Adipocyte (in vitro differentiated cells): ENCODE results near the gene POU2F2.
"Not testable (repeated sequence)": the region's sequence is repeated elsewhere in the genome, so short reads cannot be mapped to it uniquely, and the experiment has no call there.

Source experiments
- DNase-seq: peaks from one replicate; pipeline ENCODE4 v3.0.0-alpha.2; 2015; ENCODE audit warnings: low read depth
- H3K27me3 ChIP-seq: replicated peaks from 2 replicates; pipeline ENCODE4 v1.7.0; 2013; ENCODE audit warnings: mild to moderate bottlenecking, low read length, moderate library complexity; ENCODE audit not compliant: control insufficient read depth, insufficient read depth
- H3K36me3 ChIP-seq: 2 replicates; pipeline ENCODE4 v1.7.0; 2013; ENCODE audit warnings: low read length, mild to moderate bottlenecking, moderate library complexity; ENCODE audit not compliant: control insufficient read depth, insufficient read depth, severe bottlenecking
- H3K4me1 ChIP-seq: 2 replicates; pipeline ENCODE4 v1.7.0; 2013; ENCODE audit warnings: mild to moderate bottlenecking, low read length, moderate library complexity; ENCODE audit not compliant: control insufficient read depth, insufficient read depth
- H3K4me3 ChIP-seq: 2 replicates; pipeline ENCODE4 v1.7.0; 2013; ENCODE audit warnings: mild to moderate bottlenecking, low read length, moderate library complexity
- H3K9ac ChIP-seq: 2 replicates; pipeline ENCODE4 v1.7.0; 2013; ENCODE audit warnings: mild to moderate bottlenecking, low read length, moderate library complexity
- H3K9me3 ChIP-seq: 2 replicates; pipeline ENCODE4 v1.7.0; 2013; ENCODE audit warnings: mild to moderate bottlenecking, low read length, moderate library complexity; ENCODE audit not compliant: control insufficient read depth

Gene POU2F2

DNA sequence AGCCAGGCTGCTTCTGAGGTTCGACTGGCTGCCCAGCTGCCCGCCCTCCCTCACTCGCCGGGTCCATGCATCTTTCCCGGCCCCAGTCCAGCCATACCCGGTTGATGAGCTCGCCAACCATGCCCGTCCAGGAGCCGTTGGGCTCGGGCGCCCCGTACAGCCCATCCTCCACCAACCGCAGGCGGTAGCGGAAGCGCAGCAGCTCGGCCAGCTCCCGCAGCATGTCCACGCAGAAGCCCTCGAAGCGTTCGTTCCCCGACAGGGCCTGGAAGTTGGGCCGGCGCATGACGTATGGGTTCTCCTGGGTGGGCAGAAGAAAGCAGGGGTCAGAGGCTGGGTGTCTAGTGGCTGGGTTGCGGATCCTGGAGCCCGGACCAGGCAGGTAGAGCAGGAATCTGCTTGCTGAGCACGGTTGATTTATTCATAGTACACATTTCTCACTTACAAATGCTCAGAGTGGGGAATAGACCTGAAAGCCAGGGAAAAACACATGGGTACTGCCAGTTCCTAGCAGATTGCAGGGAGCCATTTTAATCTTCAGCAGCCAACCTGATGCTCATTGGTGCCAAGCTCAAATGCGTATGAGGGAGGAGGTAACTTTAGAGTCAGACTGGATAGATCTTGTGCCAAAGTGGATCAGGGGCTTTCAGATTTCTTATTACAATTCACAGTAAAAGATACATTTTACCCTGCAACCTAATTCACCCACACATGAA, 89.6 kb downstream of the POU2F2 start:
- no peaks in the 10 kb centered on the region for H3K9me3 ChIP-seq
- no peaks in the 10 kb centered on the region for H3K36me3 ChIP-seq
- no peak overlapping the region for H3K4me3 ChIP-seq
- no peak overlapping the region for H3K9ac ChIP-seq
- H3K27me3 ChIP-seq: peaks cover 46% of the 10 kb centered on the region
- DNase-seq: no peak
- H3K4me1 ChIP-seq: no peaks in the 10 kb centered on the region

DNA sequence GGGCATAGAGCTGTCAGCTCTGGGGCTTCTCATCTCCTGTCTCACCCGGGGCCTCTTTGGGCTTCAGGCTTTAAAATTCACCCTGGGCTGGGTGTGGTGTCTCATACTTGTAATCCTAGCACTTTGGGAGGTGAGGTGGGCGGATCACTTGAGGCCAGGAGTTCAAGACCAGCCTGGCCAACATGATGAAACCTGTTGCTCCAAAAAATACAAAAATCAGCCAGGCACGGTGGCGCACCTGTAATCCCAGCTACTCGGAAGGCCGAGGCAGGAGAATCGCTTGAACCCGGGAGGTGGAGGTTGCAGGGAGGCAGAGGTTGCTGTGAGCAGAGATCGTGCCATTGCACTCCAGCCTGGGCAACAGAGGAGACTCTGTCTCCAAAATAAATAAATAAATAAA, 91.8 kb downstream of the POU2F2 start:
- H3K9ac ChIP-seq, H3K9me3 ChIP-seq, DNase-seq, H3K4me3 ChIP-seq, H3K4me1 ChIP-seq, H3K36me3 ChIP-seq: not testable (repeated sequence)
- H3K27me3 ChIP-seq: peaks cover 36% of the 10 kb centered on the region

DNA sequence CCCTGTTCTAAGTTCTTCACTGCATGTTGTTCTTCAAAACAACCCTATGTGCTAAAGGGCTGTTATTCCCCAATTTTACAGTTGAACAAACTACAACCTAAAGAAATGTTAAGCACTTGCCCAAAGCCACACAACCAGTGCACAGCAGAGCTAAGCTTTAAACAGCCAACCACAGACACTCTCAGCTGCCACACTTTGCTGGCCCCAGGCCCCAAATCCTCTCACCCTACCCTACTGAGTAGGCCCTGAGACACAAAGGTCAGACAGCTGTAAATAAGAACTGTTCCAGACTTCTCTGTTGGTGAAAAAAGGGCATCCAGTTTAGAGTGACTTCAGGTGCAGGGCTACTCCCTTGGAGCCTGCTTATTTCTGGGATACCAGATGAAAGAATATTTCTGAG, 92.2 kb downstream of the POU2F2 start:
- H3K9ac ChIP-seq: no peak overlapping the region
- no peaks in the 10 kb centered on the region for H3K9me3 ChIP-seq
- H3K4me3 ChIP-seq: no peak overlapping the region

DNA sequence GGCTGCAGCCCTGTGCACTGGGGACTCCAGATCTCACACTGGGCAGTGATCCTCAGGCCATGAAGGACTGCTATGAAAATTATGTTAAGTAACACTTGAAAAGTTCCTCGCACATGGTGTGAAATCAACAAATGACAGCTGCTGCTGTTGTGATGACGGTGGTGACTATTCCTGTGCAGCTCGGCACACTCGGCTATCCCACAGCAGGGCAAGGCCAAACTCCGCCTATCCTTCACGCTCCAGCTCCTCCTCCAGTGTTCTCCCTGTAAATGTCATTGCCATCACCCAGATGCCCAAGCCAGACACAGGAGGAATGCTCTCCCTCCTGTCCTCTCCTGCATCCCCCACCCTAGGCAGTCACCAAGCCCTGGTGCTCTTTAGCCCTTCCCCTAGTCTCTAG, 93.6 kb downstream of the POU2F2 start:
- DNase-seq: no peak
- H3K9me3 ChIP-seq: no peaks in the 10 kb centered on the region
- no peak overlapping the region for H3K9ac ChIP-seq
- no peaks in the 10 kb centered on the region for H3K36me3 ChIP-seq
- H3K4me3 ChIP-seq: no peak overlapping the region
- H3K27me3 ChIP-seq: peaks cover 18% of the 10 kb centered on the region
- H3K4me1 ChIP-seq: peaks cover 2% of the 10 kb centered on the region

More for the DNA sequence above, 92.2 kb downstream of the POU2F2 start:
- Histone ChIP-seq H3K36me3 (no peaks in the 10 kb centered on the region), H3K27me3 (peaks cover 31% of the 10 kb centered on the region), H3K4me1 (no peaks in the 10 kb centered on the region)
- no peak for DNase-seq

DNA sequence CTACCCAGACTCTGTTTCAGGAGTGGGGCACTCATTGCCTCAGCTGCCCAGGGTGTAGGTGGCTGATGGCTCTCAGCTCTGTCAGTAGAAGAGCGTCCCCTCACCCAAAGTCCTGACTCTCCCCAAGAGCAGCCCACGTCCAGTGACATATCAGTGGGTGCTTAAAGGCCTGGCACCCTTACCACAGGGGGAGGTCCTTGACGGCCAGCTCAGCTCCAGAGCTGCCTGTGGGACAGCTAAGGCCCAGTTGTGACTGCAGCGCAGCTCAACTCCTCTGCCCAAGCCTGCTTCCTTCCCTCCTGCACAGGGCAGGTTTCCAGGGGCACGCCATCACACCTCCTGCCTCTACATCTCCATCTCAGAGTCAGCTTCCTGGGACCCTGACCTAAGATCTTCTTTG, 94.6 kb downstream of the POU2F2 start:
- H3K36me3 ChIP-seq: no peaks in the 10 kb centered on the region
- H3K4me1 ChIP-seq: peaks cover 10% of the 10 kb centered on the region
- peaks cover 16% of the 10 kb centered on the region for H3K27me3 ChIP-seq
- H3K9ac ChIP-seq: no peak overlapping the region
- no peaks in the 10 kb centered on the region for H3K9me3 ChIP-seq
- no peak overlapping the region for H3K4me3 ChIP-seq
- no peak for DNase-seq
